HG03469 (cell line): ENCODE results near the gene LGI4.
A peak's percentile ranks its signal among the peaks of the same experiment; 100 is the strongest.

Experiments
- ATAC-seq: cut with Tn5 transposase; IDR thresholded peaks from one replicate; pipeline ENCODE4 v1.9.1; 2021; ENCODE audit warnings: mild to moderate bottlenecking, moderate library complexity, moderate number of reproducible peaks; ENCODE audit not compliant: unreplicated experiment

Gene LGI4

GRCh38 chr19:35124098-35125060 lies 10.5 kb downstream of the LGI4 start:
- ATAC-seq: peak; percentile 65

- ATAC-seq: no peak
Measured at GRCh38 chr19:35123573-35123972, 11.3 kb downstream of the LGI4 start.

GRCh38 chr19:35122687-35123551 lies 11.9 kb downstream of the LGI4 start:
- ATAC-seq: no peak

GRCh38 chr19:35120898-35121297 lies 14.0 kb downstream of the LGI4 start:
- ATAC-seq: no peak

GRCh38 chr19:35120492-35120891 lies 14.4 kb downstream of the LGI4 start:
- no peak for ATAC-seq

- no peak for ATAC-seq
Measured at GRCh38 chr19:35119578-35120155, 15.2 kb downstream of the LGI4 start.

- no peak for ATAC-seq
Measured at GRCh38 chr19:35119091-35119490, 15.8 kb downstream of the LGI4 start.

- ATAC-seq: no peak
Measured at GRCh38 chr19:35118268-35119020, 16.4 kb downstream of the LGI4 start.

- ATAC-seq: no peak
Measured at GRCh38 chr19:35117799-35118198, 17.1 kb downstream of the LGI4 start.

GRCh38 chr19:35117116-35117515 lies 17.7 kb downstream of the LGI4 start:
- no peak for ATAC-seq

GRCh38 chr19:35116072-35116801 lies 18.6 kb downstream of the LGI4 start:
- ATAC-seq: no peak

- ATAC-seq: no peak
Measured at GRCh38 chr19:35115177-35115951, 19.5 kb downstream of the LGI4 start, which contains the start of gene FXYD3. TSS of gene FXYD3 (plus strand) at chr19:35115823. CDS start at chr19:35119377, 3,554 bp downstream.

GRCh38 chr19:35114353-35115176 lies 20.3 kb downstream of the LGI4 start:
- no peak for ATAC-seq

- no peak for ATAC-seq
Measured at GRCh38 chr19:35112995-35113688, 21.7 kb downstream of the LGI4 start.

GRCh38 chr19:35110974-35111373 lies 23.9 kb downstream of the LGI4 start:
- no peak for ATAC-seq

- no peak for ATAC-seq
Measured at GRCh38 chr19:35109395-35110112, 25.3 kb downstream of the LGI4 start.

GRCh38 chr19:35108730-35109129 lies 26.1 kb downstream of the LGI4 start:
- ATAC-seq: no peak
